Muscle of back (tissue), 11 donors: ENCODE data around the gene LAMTOR2. TPM values are rescaled to one million over a fixed set of nuclear protein-coding genes. Genes with fewer than 3 reads are reported as not detected.
A peak's percentile ranks its signal among the peaks of the same experiment; 100 is the strongest.
"Not testable (repeated sequence)": the region's sequence is repeated elsewhere in the genome, so short reads cannot be mapped to it uniquely, and the experiment has no call there.

Experiments used
- DNase-seq, 3 donors: peaks; one replicate each; pipeline versions ENCODE4 v3.0.0 to v3.0.0-alpha.2; 2013
- polyA plus RNA-seq, 10 donors: library from polyadenylated mRNA; unstranded; fragments of 120-200 nt; gene quantifications; one replicate each; pipeline ENCODE4 v1.2.1, GENCODE V29; 2013; ENCODE audit not compliant: insufficient read length in 10 of 10

LAMTOR2 gene
- polyA plus RNA-seq, 10 donors: 32.4 to 46.7 (median 36.3) TPM

GRCh38 chr1:156048663-156049258, 5.8 kb upstream of the LAMTOR2 start:
- DNase-seq: no peak

DNA sequence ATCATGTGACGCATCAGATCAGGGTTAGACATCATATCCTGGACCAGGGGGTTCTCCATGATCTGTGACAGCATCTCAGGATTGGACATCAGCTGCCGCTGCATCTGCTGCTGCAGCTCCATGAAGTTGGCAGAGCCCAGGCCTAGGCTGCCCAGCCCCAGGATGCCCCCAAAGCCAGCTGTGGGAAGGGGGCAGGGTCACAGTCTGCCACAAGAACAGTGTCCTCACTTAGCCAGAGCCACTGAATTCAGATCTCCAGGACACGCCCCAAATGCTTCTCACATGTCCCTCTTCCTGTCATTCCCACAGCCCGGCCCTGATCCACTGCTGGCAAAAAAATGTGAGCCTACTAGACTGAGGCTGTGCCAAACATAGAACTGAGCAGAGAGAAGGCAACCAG, 4.2 kb upstream of the LAMTOR2 start:
- DNase-seq: peak; percentile 42 to 60 (median 56)

DNA sequence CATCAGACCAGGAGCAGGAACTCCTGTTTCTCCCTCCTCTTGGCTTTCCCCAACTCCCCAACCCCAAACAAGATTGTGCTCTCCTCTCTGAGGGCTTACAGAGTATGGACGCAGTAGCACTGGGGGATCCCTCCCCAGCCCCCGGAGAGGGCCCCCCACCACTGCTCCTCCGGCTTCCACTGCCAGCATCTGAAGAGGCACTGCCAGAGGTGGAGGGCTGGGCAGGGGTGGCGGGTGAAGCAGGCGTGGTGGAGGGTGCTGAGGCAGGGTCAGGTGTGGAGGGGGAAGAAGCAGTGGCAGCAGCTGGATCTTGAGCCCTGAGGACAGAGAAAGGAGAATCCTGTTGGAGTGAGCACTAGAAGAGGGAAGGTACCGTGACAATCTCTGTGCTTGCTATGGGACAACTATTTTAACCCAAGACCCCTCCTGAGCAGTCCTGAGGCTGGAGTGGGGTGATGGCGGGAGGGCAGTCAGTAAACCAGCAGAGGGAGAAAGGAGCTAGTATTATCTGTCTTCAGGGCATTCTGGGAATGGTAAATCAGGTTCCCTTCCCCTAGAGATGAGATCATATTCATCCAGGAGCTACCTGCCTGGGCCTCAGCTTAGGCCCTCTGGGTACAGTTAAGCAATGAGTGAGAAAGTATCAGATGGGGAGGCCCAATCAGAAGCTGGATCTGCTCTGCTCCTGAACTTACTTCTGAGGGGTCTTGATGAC, 3.4 kb upstream of the LAMTOR2 start:
- no peak for DNase-seq

DNA sequence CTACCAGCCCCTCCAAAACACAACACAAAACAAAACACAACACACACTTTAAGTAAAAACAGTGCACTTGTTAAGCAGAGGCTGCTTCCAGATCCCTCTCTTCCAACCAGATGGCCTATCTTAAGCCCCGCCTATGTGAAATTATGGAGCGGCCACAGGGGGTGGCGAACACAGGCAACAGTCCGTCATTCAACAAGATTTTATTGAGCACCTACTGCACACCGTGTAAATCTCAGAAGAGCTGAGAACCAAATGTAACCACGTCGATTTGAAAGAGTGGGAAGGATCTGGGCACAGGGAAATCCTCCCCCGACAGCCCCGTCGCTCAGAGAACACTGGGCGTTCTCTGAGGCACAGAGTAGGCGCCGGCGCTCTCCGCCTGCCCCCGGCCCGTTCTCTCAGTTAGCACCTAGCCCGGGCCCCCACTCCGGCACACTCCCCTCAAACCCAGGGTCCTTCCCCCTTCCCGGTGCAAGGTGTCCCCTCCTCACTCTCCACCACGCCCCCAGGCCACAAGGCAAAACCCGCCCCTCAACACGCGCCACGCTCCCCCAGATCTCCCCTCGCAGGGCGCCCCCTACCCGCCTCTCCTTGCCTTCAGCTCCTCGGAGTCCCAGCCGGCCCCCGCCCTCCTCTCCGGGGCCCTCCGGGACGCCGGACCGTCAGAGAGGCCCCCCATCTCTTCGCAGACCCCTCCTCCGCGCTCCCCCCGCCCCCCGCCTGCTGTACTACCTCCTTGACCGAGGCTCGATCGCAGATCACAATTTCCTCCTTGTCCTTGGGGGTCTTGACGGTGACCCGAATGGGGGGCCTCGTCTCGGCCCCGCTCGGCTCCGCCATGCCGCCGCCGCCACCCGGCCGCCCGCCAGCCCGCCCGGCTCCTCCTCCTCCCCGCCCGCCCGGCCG, 1.5 kb upstream of the LAMTOR2 start:
- DNase-seq: peak in 2 of 3 donors; percentile 61 to 86

GRCh38 chr1:156053768-156054499, 648 bp upstream of the LAMTOR2 start, which contains the start of gene UBQLN4:
TSS of gene UBQLN4 (minus strand) at chr1:156053798. CDS start at chr1:156053701, 97 bp downstream.
- DNase-seq: peak; percentile 90 to 94 (median 90)

GRCh38 chr1:156055281-156056048, 883 bp downstream of the LAMTOR2 start:
- DNase-seq: no peak

DNA sequence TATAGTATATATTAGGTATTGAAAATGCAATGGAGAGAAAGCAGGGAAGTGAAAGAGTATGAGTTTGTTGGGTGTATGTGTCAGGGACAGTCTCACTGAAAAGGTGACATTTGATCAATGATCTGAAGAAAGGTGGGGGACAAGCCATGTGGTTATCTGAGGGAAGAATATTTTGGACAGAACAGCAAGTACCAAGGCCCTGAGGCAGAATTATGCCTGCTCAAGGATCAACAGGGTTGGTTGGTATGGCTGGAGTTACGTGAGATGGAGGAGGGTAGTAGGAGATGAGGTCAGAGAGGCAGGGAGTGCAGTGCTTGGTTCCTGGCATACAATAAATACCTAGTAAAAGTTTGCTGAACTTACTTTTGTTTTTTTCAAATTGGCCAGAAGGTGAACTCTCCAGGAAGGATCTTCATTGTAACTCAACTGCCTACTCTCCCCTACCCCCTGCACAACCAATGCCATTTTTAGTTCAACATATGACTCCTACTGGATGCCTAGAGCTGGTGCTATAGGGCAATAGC, 1.8 kb downstream of the LAMTOR2 start:
- no peak for DNase-seq

- no peak for DNase-seq
Measured at GRCh38 chr1:156060937-156061636, 6.5 kb downstream of the LAMTOR2 start, which contains the start of gene RAB25. TSS of gene RAB25 (plus strand) at chr1:156061160. CDS start at chr1:156061401, 241 bp downstream.

DNA sequence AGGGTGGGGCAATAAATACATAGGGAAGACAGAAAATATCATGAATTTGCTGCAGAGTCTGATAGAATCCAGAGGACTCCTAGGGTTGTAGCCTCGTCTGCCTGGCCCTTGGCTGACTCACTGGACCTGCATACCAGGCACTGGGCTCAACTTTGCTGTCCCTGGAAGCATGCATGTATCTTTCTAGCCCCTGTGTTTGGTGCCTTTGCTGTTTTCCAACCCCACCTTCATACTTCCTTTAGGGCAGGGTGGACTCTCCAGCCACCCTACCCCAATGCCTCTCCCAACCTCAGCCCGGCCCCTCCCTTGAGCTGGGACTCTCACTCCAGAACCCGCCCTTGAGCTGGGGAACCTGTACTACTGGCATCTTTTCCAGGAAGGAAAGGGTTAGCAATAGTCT, 7.6 kb downstream of the LAMTOR2 start:
- DNase-seq: no peak

- DNase-seq: no peak
Measured at GRCh38 chr1:156063997-156064285, 9.4 kb downstream of the LAMTOR2 start.

- no peak for DNase-seq
Measured at GRCh38 chr1:156064615-156065014, 10.0 kb downstream of the LAMTOR2 start.

- no peak for DNase-seq
Measured at GRCh38 chr1:156065212-156065611, 10.6 kb downstream of the LAMTOR2 start.

GRCh38 chr1:156065871-156066270, 11.3 kb downstream of the LAMTOR2 start:
- DNase-seq: no peak

DNA sequence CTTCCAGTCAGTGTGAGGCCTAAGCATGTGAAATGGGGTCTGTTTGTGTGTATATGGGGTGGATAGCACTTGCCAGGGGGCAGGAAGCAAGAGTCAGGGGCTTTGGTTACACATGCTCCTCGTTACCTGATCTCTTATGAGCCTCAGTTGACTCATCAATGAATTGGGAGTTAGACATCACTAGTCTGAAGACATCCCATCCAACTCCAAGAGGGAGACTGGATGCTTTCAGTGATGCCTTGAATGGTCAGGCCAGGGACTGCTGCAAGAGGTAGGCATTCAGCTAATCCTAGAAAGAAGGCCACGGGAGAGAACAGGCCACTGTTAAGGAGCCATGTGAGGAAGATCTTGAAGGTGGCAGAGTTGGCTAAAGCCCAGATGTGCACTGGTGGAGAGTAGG, 12.7 kb downstream of the LAMTOR2 start:
- no peak for DNase-seq

DNA sequence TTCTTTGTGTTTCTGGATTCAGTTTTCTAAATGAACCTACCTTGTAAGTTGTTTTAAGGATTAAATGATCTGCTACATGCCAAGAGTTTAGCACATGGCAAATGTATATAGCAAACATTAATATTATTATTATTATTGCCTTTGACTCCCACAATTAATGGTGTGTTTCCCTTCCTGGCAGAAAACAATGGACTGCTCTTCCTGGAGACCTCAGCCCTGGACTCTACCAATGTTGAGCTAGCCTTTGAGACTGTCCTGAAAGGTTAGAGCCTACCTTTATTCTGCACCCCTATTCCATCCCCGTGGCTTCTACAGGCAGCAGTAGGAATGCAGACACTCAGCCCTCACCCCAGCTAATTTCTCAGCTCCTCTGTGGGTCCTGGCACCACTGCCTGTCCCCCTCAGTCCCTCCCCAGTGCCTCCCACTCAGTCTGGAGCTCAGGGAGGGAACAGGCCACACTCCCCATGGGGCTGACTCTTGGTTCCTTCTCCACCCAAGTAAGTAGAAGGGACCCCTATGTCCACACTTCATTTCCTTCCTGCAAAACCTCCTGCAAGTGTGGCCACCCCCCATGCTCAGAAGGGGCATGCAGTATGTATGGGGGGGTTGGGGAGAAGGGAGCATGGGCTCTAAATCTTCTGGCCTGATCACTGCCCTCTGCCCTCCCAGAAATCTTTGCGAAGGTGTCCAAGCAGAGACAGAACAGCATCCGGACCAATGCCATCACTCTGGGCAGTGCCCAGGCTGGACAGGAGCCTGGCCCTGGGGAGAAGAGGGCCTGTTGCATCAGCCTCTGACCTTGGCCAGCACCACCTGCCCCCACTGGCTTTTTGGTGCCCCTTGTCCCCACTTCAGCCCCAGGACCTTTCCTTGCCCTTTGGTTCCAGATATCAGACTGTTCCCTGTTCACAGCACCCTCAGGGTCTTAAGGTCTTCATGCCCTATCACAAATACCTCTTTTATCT, 15.2 kb downstream of the LAMTOR2 start:
- no peak for DNase-seq

- DNase-seq: no peak
Measured at GRCh38 chr1:156070548-156070947, 16.0 kb downstream of the LAMTOR2 start.

DNA sequence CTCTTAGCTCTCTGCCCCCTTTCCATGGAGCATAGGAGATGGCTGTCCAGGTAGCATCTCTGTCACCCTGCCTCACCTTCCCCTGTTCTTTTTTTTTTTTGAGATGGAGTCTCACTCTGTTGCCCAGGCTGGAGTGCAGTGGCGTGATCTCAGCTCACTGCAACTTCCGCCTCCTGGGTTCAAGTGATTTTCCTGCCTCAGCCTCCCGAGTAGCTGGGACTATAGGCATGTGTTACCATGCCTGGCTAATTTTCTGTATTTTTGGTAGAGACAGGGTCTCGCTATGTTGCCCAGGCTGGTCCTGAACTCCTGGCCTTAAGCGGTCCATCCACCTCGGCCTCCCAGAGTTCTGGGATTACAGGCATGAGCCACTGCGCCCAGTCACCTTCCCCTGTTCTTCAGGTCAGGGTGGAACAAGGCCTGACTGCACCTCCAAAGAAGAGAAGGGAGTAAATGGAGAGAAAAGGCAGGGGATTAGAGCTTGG, 16.8 kb downstream of the LAMTOR2 start:
- not testable (repeated sequence) for DNase-seq

- DNase-seq: no peak
Measured at GRCh38 chr1:156072251-156072650, 17.7 kb downstream of the LAMTOR2 start.
